GM12891 (cell line): ENCODE data around the gene PARVB.

Experiments
- POLR2A ChIP-seq: IDR thresholded peaks from 2 replicates; pipeline ENCODE4 v1.6.1; 2011; ENCODE audit warnings: low read depth, low read length, control low read depth
- POLR2AphosphoS5 ChIP-seq: IDR thresholded peaks from 2 replicates; pipeline ENCODE4 v1.6.1; 2011; ENCODE audit warnings: low read depth, low read length, control low read depth
- SPI1 ChIP-seq: IDR thresholded peaks from 2 replicates; pipeline ENCODE4 v1.6.1; 2011; ENCODE audit warnings: low read depth, low read length, control low read depth
- TAF1 ChIP-seq: IDR thresholded peaks from 2 replicates; pipeline ENCODE4 v1.6.1; 2011; ENCODE audit warnings: low read depth, low read length, control low read depth

GRCh38 chr22:44137415-44137814 lies 113.3 kb downstream of the PARVB start:
- TF ChIP-seq POLR2A: no peak
- TF ChIP-seq POLR2AphosphoS5: no peak
- TF ChIP-seq SPI1: no peak
- no peak for TF ChIP-seq TAF1
